LNCaP clone FGC (cell line): Measurements from ENCODE around the gene AKT2.

ENCODE experiments used
- DNase-seq: peaks from one replicate; pipeline ENCODE4 v3.0.0-alpha.2; 2011; ENCODE audit warnings: low read depth
- H3K4me3 ChIP-seq: 2 replicates; pipeline ENCODE4 v1.5.1; 2011; ENCODE audit warnings: mild to moderate bottlenecking, low read depth, low read length, control low read depth
- CTCF ChIP-seq: IDR thresholded peaks from 2 replicates; pipeline ENCODE4 v1.5.1; 2012; ENCODE audit warnings: mild to moderate bottlenecking; ENCODE audit not compliant: control insufficient read depth, insufficient read depth; ENCODE audit errors: extremely low read depth

Gene AKT2

GRCh38 chr19:40249201-40249600 lies 35.9 kb downstream of the AKT2 start:
- no peak for TF ChIP-seq CTCF
- H3K4me3 ChIP-seq: 0 out of 2 replicates have a peak overlapping the region, but pooled peaks have one; percentile 26
- DNase-seq: peak; percentile 71

GRCh38 chr19:40247735-40248262 lies 37.3 kb downstream of the AKT2 start:
- TF ChIP-seq CTCF: no peak
- DNase-seq: no peak
- H3K4me3 ChIP-seq: no peak overlapping the region

- TF ChIP-seq CTCF: no peak
- DNase-seq: no peak
- no peak overlapping the region for H3K4me3 ChIP-seq
Measured at GRCh38 chr19:40247178-40247577, 38.0 kb downstream of the AKT2 start.

- H3K4me3 ChIP-seq: no peak overlapping the region
- DNase-seq: no peak
- TF ChIP-seq CTCF: no peak
Measured at GRCh38 chr19:40246292-40247073, 38.7 kb downstream of the AKT2 start.

- DNase-seq: no peak
- no peak for TF ChIP-seq CTCF
- no peak overlapping the region for H3K4me3 ChIP-seq
Measured at GRCh38 chr19:40245506-40246128, 39.5 kb downstream of the AKT2 start.

GRCh38 chr19:40244579-40245317 lies 40.4 kb downstream of the AKT2 start:
- no peak for DNase-seq
- no peak overlapping the region for H3K4me3 ChIP-seq
- TF ChIP-seq CTCF: no peak
